Uterus (tissue), 2 donors: Measurements from ENCODE around the gene PRH2.

Experiments
- CTCF ChIP-seq, 4 experiments: fragments of 200-600 bp in 2 of 4; fragments of 450-650 bp in 2 of 4; sonication (generic) in 2 of 4; IDR thresholded peaks; one replicate each; pipeline ENCODE4 v1.5.1; 2016 to 2019; ENCODE audit warnings: antibody characterized with exemption in 4 of 4, mild to moderate bottlenecking in 2 of 4, moderate library complexity in 1 of 4
- POLR2A ChIP-seq, 2 donors: fragments of 450-650 bp; IDR thresholded peaks; one replicate each; pipeline ENCODE4 v1.6.1; 2016; ENCODE audit warnings: antibody characterized with exemption in 2 of 2, mild to moderate bottlenecking in 1 of 2, moderate library complexity in 1 of 2

- TF ChIP-seq CTCF (IDR thresholded peaks at IDR 0.05) (no peak), POLR2A (IDR thresholded peaks at IDR 0.05) (no peak)
Measured at GRCh38 chr12:10919809-10920208, 9.2 kb upstream of the PRH2 start.
